GM12878 (cell line): Measurements from ENCODE around the gene ATG10. TPM values are rescaled to one million over a fixed set of nuclear protein-coding genes. Genes with fewer than 3 reads are reported as not detected.

Source experiments
- ATAC-seq: fragments of 200-7000 bp; cut with Tn5 transposase; 3 replicates; pipeline ENCODE4 v1.9.1; 2020; ENCODE audit warnings: mild to moderate bottlenecking, moderate library complexity
- BruUV-seq: library from RNA; stranded (reverse); fragments of 400-500 nt; replicated peaks from 2 replicates; lab custom pipeline; 2021; lab: Mats Ljungman, UMichigan
- CTCF ChIA-PET: fragments of 300-600 bp; sonication (Branson Sonifier 250); formaldehyde crosslinking; extraction: SDS; loops from one replicate; lab custom pipeline; 2021; ENCODE audit warnings: inconsistent platforms; lab: Yijun Ruan, JAX
- POLR2A ChIA-PET: fragments of 350-600 bp; formaldehyde crosslinking; extraction: SDS; loops from one replicate; lab custom pipeline; 2021; ENCODE audit warnings: inconsistent platforms; lab: Charles Lee
- RAD21 ChIA-PET: fragments of 300-600 bp; sonication (Branson Sonifier 250); formaldehyde crosslinking; loops from one replicate; lab custom pipeline; 2023; ENCODE audit warnings: antibody characterized with exemption; ENCODE audit not compliant: unreplicated experiment; lab: Charles Lee
- SMC1A ChIA-PET: fragments of 300-600 bp; sonication (Branson Sonifier 250); formaldehyde crosslinking; loops from one replicate; lab custom pipeline; 2023; ENCODE audit not compliant: unreplicated experiment, uncharacterized antibody; lab: Charles Lee
- DNase-seq: peaks from one replicate; pipeline ENCODE4 v3.0.0-alpha.2; 2011; ENCODE audit warnings: low read depth, low spot score
- FAIRE-seq: peaks from 3 replicates; lab custom pipeline; 2011; peaks lifted over from hg19 to GRCh38; lab: Jason Lieb, UNC
- H2AFZ ChIP-seq: 2 replicates; pipeline ENCODE4 v1.6.0; 2011; ENCODE audit warnings: low read depth, low read length, control low read depth; ENCODE audit not compliant: control insufficient read depth
- H3K27ac ChIP-seq: 2 replicates; pipeline ENCODE4 v1.5.1; 2011; ENCODE audit warnings: control low read depth; ENCODE audit not compliant: control insufficient read depth, insufficient read depth
- H3K27me3 ChIP-seq, 2 experiments: replicated peaks in 1 of 2; 2 replicates each; pipeline versions ENCODE4 v1.6.0 to v1.6.1; 2011; ENCODE audit warnings: low read length in 1 of 2; ENCODE audit not compliant: control insufficient read depth in 2 of 2, insufficient read depth in 2 of 2
- H3K36me3 ChIP-seq, 2 experiments: 2 replicates each; pipeline ENCODE4 v1.5.1; 2011; ENCODE audit warnings: low read length in 1 of 2; ENCODE audit not compliant: control insufficient read depth in 2 of 2, insufficient read depth in 2 of 2
- H3K4me1 ChIP-seq: 2 replicates; pipeline ENCODE4 v1.6.1; 2011; ENCODE audit warnings: mild to moderate bottlenecking, low read length, moderate library complexity, mixed read lengths; ENCODE audit not compliant: control insufficient read depth, insufficient read depth
- H3K4me2 ChIP-seq: 2 replicates; pipeline ENCODE4 v1.6.0; 2011; ENCODE audit warnings: control low read depth; ENCODE audit not compliant: control insufficient read depth, insufficient read depth
- H3K4me3 ChIP-seq: fragments of 200-600 bp; sonication (generic); 2 replicates; pipeline ENCODE4 v1.5.1; 2016
- H3K79me2 ChIP-seq: 2 replicates; pipeline ENCODE4 v1.6.0; 2011; ENCODE audit warnings: low read length; ENCODE audit not compliant: control insufficient read depth, insufficient read depth
- H3K9ac ChIP-seq: 2 replicates; pipeline ENCODE4 v1.8.0; 2011; ENCODE audit warnings: low read length, control low read depth, mixed read lengths; ENCODE audit not compliant: control insufficient read depth, insufficient read depth
- H3K9me3 ChIP-seq: replicated peaks from 3 replicates; pipeline ENCODE4 v1.5.1; 2011; ENCODE audit warnings: mild to moderate bottlenecking, low read length; ENCODE audit not compliant: control insufficient read depth, insufficient read depth
- H4K20me1 ChIP-seq: 2 replicates; pipeline ENCODE4 v1.6.0; 2011; ENCODE audit not compliant: control insufficient read depth, insufficient read depth
- CBFB ChIP-seq: IDR thresholded peaks from 2 replicates; pipeline ENCODE4 v1.6.1; 2016; ENCODE audit warnings: antibody characterized with exemption, low read depth
- CEBPZ ChIP-seq: fragments of 150-350 bp; IDR thresholded peaks from 2 replicates; pipeline ENCODE4 v1.6.1; 2016; ENCODE audit warnings: low read depth, low read length
- DPF2 ChIP-seq: fragments of 450-650 bp; IDR thresholded peaks from 2 replicates; pipeline ENCODE4 v1.6.1; 2017; ENCODE audit warnings: mild to moderate bottlenecking
- KLF5 ChIP-seq: fragments of 450-650 bp; IDR thresholded peaks from 2 replicates; pipeline ENCODE4 v1.6.1; 2014; ENCODE audit warnings: mild to moderate bottlenecking; ENCODE audit not compliant: partially characterized antibody
- MXI1 ChIP-seq: fragments of 150-350 bp; IDR thresholded peaks from 2 replicates; pipeline ENCODE4 v1.6.1; 2011; ENCODE audit warnings: low read depth, mild to moderate bottlenecking, inconsistent platforms, low read length, improper control_type of control experiment
- NFYB ChIP-seq: IDR thresholded peaks from 2 replicates; pipeline ENCODE4 v1.6.1; 2011; ENCODE audit warnings: low read depth, mild to moderate bottlenecking, low read length, improper control_type of control experiment, moderate library complexity; ENCODE audit not compliant: insufficient read depth
- NRF1 ChIP-seq: conservative IDR thresholded peaks from 2 replicates; pipeline ENCODE4 v1.6.1; 2011; ENCODE audit warnings: mild to moderate bottlenecking, low read depth, low read length, improper control_type of control experiment
- YBX1 ChIP-seq: fragments of 450-650 bp; IDR thresholded peaks from 2 replicates; pipeline ENCODE4 v1.6.1; 2016; ENCODE audit warnings: antibody characterized with exemption
- WGBS: methylation state at CpG from one replicate; pipeline ENCODE4 v1.1.6; 2016; ENCODE audit warnings: low lambda C conversion rate; ENCODE audit not compliant: insufficient replicate concordance, insufficient coverage; ENCODE audit errors: missing lambda C conversion rate; 5-methylcytosine and 5-hydroxymethylcytosine counted together
- in situ Hi-C: fragments of 300-500 bp; cut with MboI; formaldehyde crosslinking; loops from 9 replicates; pipeline ENCODE4 v1.14.3; 2018; ENCODE audit warnings: mixed read lengths
- intact Hi-C: fragments of 100-400 bp; cut with micrococcal nuclease; formaldehyde crosslinking; loops from one replicate; pipeline ENCODE4 v1.14.2; 2022; ENCODE audit not compliant: unreplicated experiment
- polyA plus RNA-seq, 11 experiments: library from polyadenylated mRNA; depleted of rRNA in 4 of 11; unstranded in 6 of 11; stranded (reverse) in 5 of 11; fragments of >200 nt; fragmentation: Nextera tagmentation in 4 of 11; fragmentation: Illumina TruSeq in 1 of 11; extraction: Ambion mirVana in 4 of 11; extraction: Trizol in 1 of 11; gene quantifications; 1 replicate in 1 of 11; 2 replicates in 10 of 11; pipeline versions ENCODE4 v1.2.1 to v1.2.3, GENCODE V29; 2011 to 2016; ENCODE audit warnings: inconsistent platforms in 2 of 11, missing spikeins in 2 of 11, low read depth in 1 of 11
- total RNA-seq, 4 experiments: library from RNA; depleted of rRNA in 3 of 4; stranded (reverse); fragments of >200 nt in 3 of 4; fragmentation: Illumina TruSeq in 1 of 4; extraction: Trizol in 1 of 4; gene quantifications; 2 replicates each; pipeline versions ENCODE4 v1.2.1 to v1.2.3, GENCODE V29; 2013 to 2021

Gene ATG10
- total and polyA plus RNA-seq, 10 of the 15 experiments (the other 5 are each of a cell fraction or from before 2014, with no cell fraction given) = 3.8 to 14.4 (median 6.5) TPM

GRCh38 chr5:82283893-82284292, 312.1 kb downstream of the ATG10 start:
- FAIRE-seq = no peak
- H3K79me2 ChIP-seq = peaks cover 5% of the 10 kb centered on the region
- no peaks in the 10 kb centered on the region for H3K36me3 ChIP-seq
- H3K9me3 ChIP-seq = no peaks in the 10 kb centered on the region
- TF ChIP-seq MXI1 (no peak), KLF5 (no peak), CBFB (no peak), NFYB (no peak), NRF1 (no peak), CEBPZ (no peak), DPF2 (no peak), YBX1 (no peak)
- TF ChIP-seq, all 136 proteins: peak for 0
- Histone ChIP-seq H3K4me3 (no peak overlapping the region), H3K27ac (no peak overlapping the region), H3K4me2 (no peak overlapping the region), H4K20me1 (no peaks in the 10 kb centered on the region), H3K9ac (no peak overlapping the region), H2AFZ (no peak overlapping the region), H3K27me3 (no peaks in the 10 kb centered on the region), H3K4me1 (no peaks in the 10 kb centered on the region)
- BruUV-seq = no TSS peak
- DNase-seq (no peak), ATAC-seq (no peak; the same call in 2 of the 3 replicates)
- intact Hi-C loops = no loop called here
- RAD21 ChIA-PET = no interaction called here
- SMC1A ChIA-PET = interaction anchor here (0.7 to 1.5 kb wide), 4 partner anchors 9 to 183 kb away, joined by 3 to 4 read pairs (median 4); no protein-coding TSS in a partner anchor
- in situ Hi-C loops = no loop called here
- POLR2A ChIA-PET = interaction anchor here (0.8 kb wide), 1 partner anchor 11 kb away, joined by 3 read pairs; no protein-coding TSS in a partner anchor
- CTCF ChIA-PET = interaction anchor here (0.6 kb wide), 1 partner anchor 1255 kb away, joined by 3 read pairs; no protein-coding TSS in a partner anchor
- 100% methylated on average over 2 of the region's 2 CpGs for WGBS
